ENCODE data around the gene ABCC8.

- TF ChIP-seq, protein P1, sequence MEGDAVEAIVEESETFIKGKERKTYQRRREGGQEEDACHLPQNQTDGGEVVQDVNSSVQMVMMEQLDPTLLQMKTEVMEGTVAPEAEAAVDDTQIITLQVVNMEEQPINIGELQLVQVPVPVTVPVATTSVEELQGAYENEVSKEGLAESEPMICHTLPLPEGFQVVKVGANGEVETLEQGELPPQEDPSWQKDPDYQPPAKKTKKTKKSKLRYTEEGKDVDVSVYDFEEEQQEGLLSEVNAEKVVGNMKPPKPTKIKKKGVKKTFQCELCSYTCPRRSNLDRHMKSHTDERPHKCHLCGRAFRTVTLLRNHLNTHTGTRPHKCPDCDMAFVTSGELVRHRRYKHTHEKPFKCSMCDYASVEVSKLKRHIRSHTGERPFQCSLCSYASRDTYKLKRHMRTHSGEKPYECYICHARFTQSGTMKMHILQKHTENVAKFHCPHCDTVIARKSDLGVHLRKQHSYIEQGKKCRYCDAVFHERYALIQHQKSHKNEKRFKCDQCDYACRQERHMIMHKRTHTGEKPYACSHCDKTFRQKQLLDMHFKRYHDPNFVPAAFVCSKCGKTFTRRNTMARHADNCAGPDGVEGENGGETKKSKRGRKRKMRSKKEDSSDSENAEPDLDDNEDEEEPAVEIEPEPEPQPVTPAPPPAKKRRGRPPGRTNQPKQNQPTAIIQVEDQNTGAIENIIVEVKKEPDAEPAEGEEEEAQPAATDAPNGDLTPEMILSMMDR (IDR thresholded peaks at IDR 0.05): no peak
- TF ChIP-seq POLR2AphosphoS5 (IDR thresholded peaks at IDR 0.05): no peak
Measured at GRCh38 chr11:17521106-17521900, 44.7 kb upstream of the ABCC8 start.
